T-cell (primary cell): Measurements from ENCODE around the gene TRIM47. TPM values are rescaled to one million over a fixed set of nuclear protein-coding genes. Genes with fewer than 3 reads are reported as not detected.
A peak's percentile ranks its signal among the peaks of the same experiment; 100 is the strongest.

ENCODE experiments used
- ATAC-seq, 4 experiments: fragments of 200-7000 bp in 3 of 4; fragments of 150-1000 bp in 1 of 4; cut with Tn5 transposase; replicated peaks in 1 of 4; 1 replicate in 3 of 4; 2 replicates in 1 of 4; pipeline ENCODE4 v1.10.0; 2021; ENCODE audit warnings: moderate library complexity in 3 of 4, mild to moderate bottlenecking in 2 of 4, moderate number of reproducible peaks in 1 of 4
- CTCF ChIA-PET, 2 donors: fragments of 300-600 bp; sonication (Branson Sonifier 250); formaldehyde crosslinking; loops; one replicate each; lab custom pipeline; 2022; ENCODE audit warnings: antibody characterized with exemption in 2 of 2; lab: Charles Lee
- POLR2A ChIA-PET, 2 donors: fragments of 300-600 bp; sonication (Branson Sonifier 250); formaldehyde crosslinking; loops; one replicate each; lab custom pipeline; 2022; ENCODE audit warnings: antibody characterized with exemption in 2 of 2; lab: Charles Lee
- DNase-seq, 35 experiments: peaks; one replicate each; pipeline versions ENCODE4 v3.0.0 to v3.0.0-alpha.2; 2013 to 2023
- H3K27ac ChIP-seq: one replicate; pipeline ENCODE4 v1.5.1; 2013; ENCODE audit warnings: low read length
- H3K27me3 ChIP-seq, 2 experiments: replicated peaks in 1 of 2; 1 replicate in 1 of 2; 2 replicates in 1 of 2; pipeline versions ENCODE4 v1.6.1 to v1.7.0; 2013; ENCODE audit warnings: low read length in 1 of 2, mixed read lengths in 1 of 2; ENCODE audit not compliant: control insufficient read depth in 2 of 2, insufficient read depth in 2 of 2; ENCODE audit errors: extremely low read depth in 1 of 2
- H3K36me3 ChIP-seq, 2 donors: 1 replicate in 1 of 2; 2 replicates in 1 of 2; pipeline versions ENCODE4 v1.6.1 to v1.7.0; 2013; ENCODE audit warnings: low read length in 1 of 2; ENCODE audit not compliant: control insufficient read depth in 2 of 2, insufficient read depth in 1 of 2; ENCODE audit errors: extremely low read depth in 1 of 2
- H3K4me1 ChIP-seq, 2 experiments: 1 replicate in 1 of 2; 2 replicates in 1 of 2; pipeline versions ENCODE4 v1.6.1 to v1.7.0; 2013; ENCODE audit warnings: low read length in 2 of 2, mixed read lengths in 1 of 2; ENCODE audit not compliant: insufficient read depth in 2 of 2, control insufficient read depth in 1 of 2; ENCODE audit errors: extremely low read depth in 1 of 2
- H3K4me3 ChIP-seq, 2 donors: 1 replicate in 1 of 2; 2 replicates in 1 of 2; pipeline versions ENCODE4 v1.5.1 to v1.7.0; 2013; ENCODE audit warnings: mild to moderate bottlenecking in 2 of 2, low read length in 1 of 2, moderate library complexity in 1 of 2; ENCODE audit not compliant: control insufficient read depth in 1 of 2; ENCODE audit errors: extremely low read depth in 1 of 2
- H3K9me3 ChIP-seq: 2 replicates; pipeline ENCODE4 v1.7.0; 2013
- H3K27ac Mint-ChIP-seq, 2 donors: one replicate each; pipeline ENCODE4 v1.8.0; 2020 to 2021; ENCODE audit warnings: mild to moderate bottlenecking in 2 of 2, mixed read lengths in 2 of 2
- H3K27me3 Mint-ChIP-seq, 2 donors: one replicate each; pipeline ENCODE4 v1.8.0; 2021 to 2022; ENCODE audit warnings: mixed read lengths in 2 of 2
- H3K36me3 Mint-ChIP-seq: one replicate; pipeline ENCODE4 v1.8.0; 2021; ENCODE audit warnings: mixed read lengths
- H3K4me1 Mint-ChIP-seq, 3 donors: one replicate each; pipeline ENCODE4 v1.8.0; 2020 to 2022; ENCODE audit warnings: mixed read lengths in 3 of 3, mild to moderate bottlenecking in 1 of 3
- H3K4me3 Mint-ChIP-seq, 3 donors: one replicate each; pipeline ENCODE4 v1.8.0; 2020 to 2022; ENCODE audit warnings: mild to moderate bottlenecking in 3 of 3, mixed read lengths in 3 of 3, moderate library complexity in 3 of 3
- H3K9me3 Mint-ChIP-seq, 3 donors: one replicate each; pipeline ENCODE4 v1.8.0; 2020 to 2022; ENCODE audit warnings: mixed read lengths in 3 of 3
- WGBS: methylation state at CpG from one replicate; pipeline ENCODE4 v1.1.5; 2013; ENCODE audit warnings: missing lambda C conversion rate; ENCODE audit not compliant: insufficient coverage; 5-methylcytosine and 5-hydroxymethylcytosine counted together
- total RNA-seq, 35 experiments: library from RNA in 6 of 35; stranded (reverse) in 6 of 35; fragments of 120-200 nt in 1 of 35; gene quantifications; one replicate each; pipeline versions ENCODE4 v1.2.1 to v1.2.4 and lab custom pipeline; 2013 to 2026

TRIM47 gene
- total RNA-seq, 5 donors from 2014 or later (not counting 1 experiment from before 2014, with no cell fraction given): 2.6 to 24.6 (median 18.3) TPM

- no peaks in the 10 kb centered on the region for H3K27me3 Mint-ChIP-seq
- DNase-seq (no peak), ATAC-seq (no peak)
- Histone ChIP-seq H3K27ac (no peak overlapping the region), H3K4me1 (peaks cover 2 to 49% of the 10 kb centered on the region in 2 experiments), H3K36me3 (peaks cover 34 to 66% of the 10 kb centered on the region in 2 donors), H3K9me3 (no peaks in the 10 kb centered on the region), H3K27me3 (no peaks in the 10 kb centered on the region), H3K4me3 (no peak overlapping the region)
- H3K36me3 Mint-ChIP-seq: peaks cover 10% of the 10 kb centered on the region
- H3K27ac Mint-ChIP-seq: peak overlapping the region in 1 of 2 donors; percentile 22
- no peak overlapping the region for H3K4me3 Mint-ChIP-seq
- H3K4me1 Mint-ChIP-seq: peaks cover 22 to 34% (median 22%) of the 10 kb centered on the region in 3 donors
- no peaks in the 10 kb centered on the region for H3K9me3 Mint-ChIP-seq
- WGBS: 90% methylated on average over 6 of the region's 13 CpGs
- POLR2A ChIA-PET: no interaction called here
- CTCF ChIA-PET: interaction anchor here in 1 of 2 donors (1.0 kb wide), 1 partner anchor 41 kb away, joined by 3 read pairs; no protein-coding TSS in a partner anchor
Observed at GRCh38 chr17:75825149-75825552, 53.2 kb downstream of the TRIM47 start.

GRCh38 chr17:75824666-75825065 lies 53.7 kb downstream of the TRIM47 start:
- no peaks in the 10 kb centered on the region for H3K27me3 ChIP-seq
- peaks cover 2 to 49% of the 10 kb centered on the region in 2 experiments for H3K4me1 ChIP-seq
- DNase-seq: no peak
- CTCF ChIA-PET: interaction anchor here in 1 of 2 donors (1.0 kb wide), 1 partner anchor 41 kb away, joined by 3 read pairs; no protein-coding TSS in a partner anchor
- Mint-ChIP-seq H3K27me3 (no peaks in the 10 kb centered on the region), H3K27ac (no peak overlapping the region), H3K9me3 (no peaks in the 10 kb centered on the region), H3K4me1 (peaks cover 22 to 34% (median 22%) of the 10 kb centered on the region in 3 donors), H3K36me3 (peaks cover 6% of the 10 kb centered on the region), H3K4me3 (no peak overlapping the region)
- POLR2A ChIA-PET: interaction anchor here in 1 of 2 donors (0.9 kb wide), 1 partner anchor 45 kb away, joined by 3 read pairs; a partner anchor contains a TSS
- H3K36me3 ChIP-seq: peaks cover 33 to 66% of the 10 kb centered on the region in 2 donors
- no peak overlapping the region for H3K4me3 ChIP-seq
- no CpG with 5 or more reads among the region's 2 CpGs for WGBS
- H3K9me3 ChIP-seq: no peaks in the 10 kb centered on the region
- no peak for ATAC-seq
- no peak overlapping the region for H3K27ac ChIP-seq

Other genes starting within 250 kb of the TRIM47 start
- 1 to 10 TPM in 2 of 5 donors, under 1 TPM in 3; 0.35 to 2.2 (median 0.82) TPM for gene SMIM5, start 245.1 kb downstream of the TRIM47 start, total RNA-seq
- 10 to 100 TPM; 38.0 to 75.0 (median 61.9) TPM for gene RECQL5, start 211.4 kb downstream of the TRIM47 start, total RNA-seq
- 100 to 1,000 TPM; 124 to 191 (median 128) TPM for gene SAP30BP, start 211.2 kb downstream of the TRIM47 start, total RNA-seq
- gene ITGB4, start 157.1 kb downstream of the TRIM47 start, total RNA-seq: 1 to 10 TPM in 4 of 5 donors, under 1 TPM in 1; 0.68 to 1.6 (median 1.5) TPM
- 10 to 100 TPM in 4 of 5 donors, 1 to 10 TPM in 1; 8.4 to 35.7 (median 26.7) TPM for gene GALK1, start 113.4 kb downstream of the TRIM47 start, total RNA-seq
- 10 to 100 TPM; 37.1 to 50.3 (median 39.2) TPM for gene UNK, start 93.8 kb downstream of the TRIM47 start, total RNA-seq
- 100 to 1,000 TPM; 148 to 191 (median 180) TPM for gene UNC13D, start 34.2 kb downstream of the TRIM47 start, total RNA-seq
- gene WBP2, start 23.2 kb downstream of the TRIM47 start, total RNA-seq: 100 to 1,000 TPM in 3 of 5 donors, 10 to 100 TPM in 2; 91.4 to 158 (median 138) TPM
- 10 to 100 TPM; 22.1 to 52.2 (median 45.9) TPM for gene TRIM65, start 18.4 kb upstream of the TRIM47 start, total RNA-seq
- gene MRPL38, start 26.3 kb upstream of the TRIM47 start, total RNA-seq: 100 to 1,000 TPM; 116 to 170 (median 144) TPM
- 10 to 100 TPM; 25.7 to 45.3 (median 41.5) TPM for gene FBF1, start 62.5 kb upstream of the TRIM47 start, total RNA-seq
- 10 to 100 TPM; 17.6 to 33.8 (median 29.1) TPM for gene ACOX1, start 100.6 kb upstream of the TRIM47 start, total RNA-seq
- 10 to 100 TPM; 12.8 to 15.3 (median 14.3) TPM for gene TEN1, start 100.7 kb upstream of the TRIM47 start, total RNA-seq
- gene CDK3, start 122.3 kb upstream of the TRIM47 start, total RNA-seq: 10 to 100 TPM in 1 of 5 donors, 1 to 10 TPM in 4; 7.5 to 12.1 (median 9.0) TPM
- 1 to 10 TPM in 1 of 5 donors, under 1 TPM in 4; 0.58 to 1.0 (median 0.72) TPM for gene EVPL, start 148.7 kb upstream of the TRIM47 start, total RNA-seq
- 10 to 100 TPM; 71.9 to 81.6 (median 78.9) TPM for gene SRP68, start 193.9 kb upstream of the TRIM47 start, total RNA-seq
- 1 to 10 TPM in 1 of 5 donors, under 1 TPM in 2, not detected in 2; 0.20 to 1.3 (median 0.73) TPM for gene GALR2, start 196.2 kb upstream of the TRIM47 start, total RNA-seq
- gene ZACN, start 200.6 kb upstream of the TRIM47 start, total RNA-seq: 1 to 10 TPM in 1 of 5 donors, under 1 TPM in 3, not detected in 1; 0.20 to 1.6 (median 0.31) TPM
- gene EXOC7, start 225.2 kb upstream of the TRIM47 start, total RNA-seq: 100 to 1,000 TPM; 119 to 181 (median 156) TPM